NCI-H1105 treated with DMSO at 0.1 percent for 48 hours (cell line): ENCODE results near the gene GFRAL.

Experiments
- DNase-seq: peaks from one replicate; lab custom pipeline; 2025; lab: John Stamatoyannopoulos, UW

Gene GFRAL

DNA sequence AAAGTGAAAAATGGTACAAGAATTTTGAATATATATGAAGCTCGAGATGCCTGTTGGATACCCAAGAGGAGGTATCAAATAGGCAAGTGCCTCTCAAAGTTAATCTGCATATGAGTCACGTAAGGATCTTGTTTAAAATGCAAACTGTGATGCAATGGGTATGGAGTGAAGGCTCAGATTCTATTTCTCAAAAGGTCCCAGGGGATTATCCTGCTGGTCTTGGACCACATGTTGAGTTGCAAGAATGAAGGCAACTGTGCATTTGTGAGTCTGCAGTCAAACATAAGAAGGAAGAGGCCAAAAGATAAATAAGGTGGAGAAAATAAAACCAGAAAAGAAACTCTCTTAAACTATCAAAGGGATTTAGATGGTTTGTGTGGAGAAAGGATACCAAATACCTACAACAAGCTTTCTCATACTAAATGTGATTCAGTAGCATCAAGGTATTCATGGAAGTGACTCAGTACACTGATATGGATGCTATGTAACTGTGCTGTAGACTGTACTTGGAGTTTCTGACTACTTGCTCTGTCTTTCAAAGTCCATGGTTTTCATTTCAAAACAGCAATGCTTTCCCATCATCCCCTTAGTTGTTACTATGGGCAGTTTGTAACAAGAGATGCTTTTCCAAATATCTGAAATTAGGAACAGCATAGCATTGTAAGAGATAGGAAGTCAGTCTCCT is 106.3 kb downstream of the GFRAL start:
- no peak for DNase-seq

- DNase-seq: no peak
Measured at GRCh38 chr6:55437141-55437540, 109.9 kb downstream of the GFRAL start.

DNA sequence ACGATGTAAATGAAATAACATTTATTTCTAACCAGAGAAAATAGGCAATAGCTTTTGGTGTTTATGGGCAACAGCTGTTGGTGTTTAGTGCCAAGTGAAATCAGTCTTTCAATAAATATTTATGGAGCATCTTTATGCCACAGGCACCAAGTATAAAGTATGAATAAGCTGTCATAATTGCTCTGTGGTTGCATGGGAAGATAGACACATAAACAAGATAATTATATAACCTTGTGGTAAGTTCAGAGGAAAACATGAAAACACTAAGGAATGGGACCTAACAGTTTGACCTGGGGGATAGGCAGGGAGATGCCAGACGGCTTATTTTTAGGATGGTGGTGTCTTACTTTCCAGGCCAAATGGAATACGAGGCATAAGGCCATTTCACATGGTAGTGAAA is 110.9 kb downstream of the GFRAL start:
- DNase-seq: no peak

DNA sequence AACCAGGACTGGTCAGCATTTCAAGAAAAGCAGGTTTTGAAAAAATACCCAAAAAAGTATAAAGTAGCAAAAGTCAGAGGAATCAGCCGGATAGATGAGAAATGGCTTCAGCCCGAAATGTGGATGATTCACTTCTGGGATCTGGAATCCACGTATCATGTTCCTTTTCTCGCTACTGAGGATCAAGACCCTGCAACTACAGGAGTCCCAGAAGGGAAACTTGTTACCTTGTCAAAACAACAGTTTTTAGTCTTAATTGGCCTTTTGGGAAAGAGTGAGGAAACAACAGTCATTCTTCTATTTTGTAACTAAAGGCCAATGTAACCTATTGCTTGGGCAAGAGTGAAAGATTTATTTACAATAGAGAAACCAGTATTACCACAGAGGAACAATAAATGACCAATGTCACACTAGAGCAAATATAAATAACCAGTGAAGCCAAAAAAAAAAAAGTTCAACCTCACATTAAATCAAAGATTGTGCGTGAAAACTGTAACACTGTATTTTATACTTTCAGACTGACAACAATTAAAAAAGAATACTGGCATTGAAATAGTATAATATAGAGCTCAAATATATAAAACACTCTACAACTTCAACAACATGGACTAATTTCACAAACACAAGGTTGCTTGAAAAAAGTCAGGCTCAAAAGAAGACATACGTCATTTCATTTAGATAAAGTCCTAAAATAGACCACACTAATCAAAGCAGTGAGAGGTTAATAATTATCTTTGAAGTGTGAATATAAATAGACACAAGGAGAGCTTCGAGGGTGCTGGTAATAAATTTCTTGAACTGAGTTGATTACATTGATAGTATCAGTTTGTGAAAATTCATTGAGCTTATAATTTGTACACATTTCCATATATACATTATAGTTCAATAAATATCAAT is 116.2 kb downstream of the GFRAL start:
- DNase-seq: no peak

DNA sequence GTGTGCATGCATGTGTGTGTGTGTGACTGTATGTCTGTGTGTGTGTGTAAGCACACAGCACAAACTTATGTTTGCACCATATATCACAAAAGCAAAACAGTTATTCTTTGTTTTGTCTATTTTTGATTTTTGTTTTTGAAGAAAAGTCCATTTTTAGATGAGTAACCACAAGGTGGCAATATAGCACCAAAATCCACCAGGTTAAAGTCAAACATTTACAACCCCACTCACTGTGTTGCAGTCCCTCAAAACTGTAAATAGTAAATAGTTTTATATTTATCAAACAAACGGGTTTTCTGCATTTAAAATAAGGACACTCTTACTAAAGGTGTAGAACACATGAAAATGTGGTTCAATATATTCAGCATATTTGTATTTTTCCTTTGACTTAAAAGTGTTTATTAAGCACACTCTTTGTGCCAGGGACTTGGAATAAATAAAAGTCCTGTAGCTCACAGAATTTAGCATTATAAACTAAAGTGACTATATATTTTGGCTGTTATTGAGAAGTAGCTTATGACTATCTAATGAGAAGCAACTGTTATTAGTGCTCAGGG is 118.5 kb downstream of the GFRAL start:
- peak; percentile 31 for DNase-seq

DNA sequence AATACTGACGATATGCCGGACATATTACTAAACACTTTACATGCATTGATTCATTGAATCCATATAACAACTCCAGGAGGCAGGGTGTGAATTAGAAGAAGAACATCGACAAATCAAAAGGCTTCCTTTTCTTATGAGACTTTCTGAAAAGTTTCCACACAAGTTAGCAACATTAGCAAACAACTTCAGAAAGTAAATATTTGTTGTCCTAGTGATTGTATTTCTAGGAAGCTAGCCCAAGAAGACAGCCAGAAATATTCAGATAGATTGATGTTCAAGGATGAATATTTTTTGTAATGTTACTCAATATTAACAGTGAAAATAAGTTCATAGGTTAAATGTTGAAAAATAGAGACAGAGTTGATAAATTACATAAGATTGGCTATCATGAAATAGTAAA is 120.6 kb downstream of the GFRAL start:
- DNase-seq: no peak

DNA sequence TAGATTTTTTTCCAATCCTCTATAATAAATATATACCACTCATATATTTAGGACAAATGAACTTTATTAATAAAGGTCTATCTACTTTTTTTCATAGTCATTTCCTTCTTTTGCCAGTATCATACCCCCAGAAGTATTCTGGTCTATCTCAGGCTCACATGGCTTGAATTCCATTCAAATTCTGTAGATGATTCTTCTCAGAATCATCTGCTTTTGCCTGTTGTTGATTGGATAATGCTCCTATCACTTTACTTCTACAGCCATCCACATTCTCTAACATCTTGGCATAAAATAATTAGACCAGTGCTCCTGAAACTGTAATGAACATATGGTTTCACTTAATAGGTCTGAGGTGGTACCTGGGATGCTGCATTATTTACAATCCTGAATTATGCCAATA is 121.2 kb downstream of the GFRAL start:
- no peak for DNase-seq

DNA sequence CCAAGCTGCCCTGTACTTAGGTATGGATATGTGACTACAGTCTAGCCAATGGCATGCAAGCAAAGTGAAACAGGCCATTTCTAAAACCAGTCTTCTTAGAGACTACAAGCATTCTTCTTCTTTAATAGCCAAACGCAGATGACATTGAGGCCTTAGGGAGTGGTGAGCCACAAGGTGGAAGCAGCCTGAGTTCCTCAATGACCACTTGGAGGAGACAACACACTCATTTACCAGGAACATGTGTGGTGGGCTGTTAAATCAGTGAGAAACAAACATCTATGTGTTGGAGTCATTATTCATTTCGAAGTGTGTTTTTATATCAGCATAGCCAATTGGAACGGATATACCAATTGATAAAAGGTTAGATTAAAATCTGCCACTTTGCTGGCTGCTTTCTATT is 122.0 kb downstream of the GFRAL start:
- no peak for DNase-seq

- no peak for DNase-seq
Measured at GRCh38 chr6:55450005-55450404, 122.7 kb downstream of the GFRAL start.
